Measurements from ENCODE around the gene ALKBH6.
A peak's percentile ranks its signal among the peaks of the same experiment; 100 is the strongest.

The ALKBH6 gene

GRCh38 chr19:35973487-35973886 is 40.5 kb downstream of the ALKBH6 start:
- ATAC-seq (ENCODE audit: low read depth) (no peak), DNase-seq (ENCODE audit: low spot score) (no peak)
- Histone ChIP-seq H3K9me3 (ENCODE audit: severe bottlenecking) (no peaks in the 10 kb centered on the region), H3K36me3 (ENCODE audit: low read depth) (no peaks in the 10 kb centered on the region), H3K27me3 (ENCODE audit: insufficient read depth, poor library complexity, severe bottlenecking) (no peaks in the 10 kb centered on the region), H3K4me1 (ENCODE audit: insufficient read depth, poor library complexity, severe bottlenecking) (no peaks in the 10 kb centered on the region), H3K4me3 (ENCODE audit: severe bottlenecking) (no peak overlapping the region), H3K27ac (ENCODE audit: poor library complexity, severe bottlenecking) (no peak overlapping the region)
- TF ChIP-seq, protein P1, sequence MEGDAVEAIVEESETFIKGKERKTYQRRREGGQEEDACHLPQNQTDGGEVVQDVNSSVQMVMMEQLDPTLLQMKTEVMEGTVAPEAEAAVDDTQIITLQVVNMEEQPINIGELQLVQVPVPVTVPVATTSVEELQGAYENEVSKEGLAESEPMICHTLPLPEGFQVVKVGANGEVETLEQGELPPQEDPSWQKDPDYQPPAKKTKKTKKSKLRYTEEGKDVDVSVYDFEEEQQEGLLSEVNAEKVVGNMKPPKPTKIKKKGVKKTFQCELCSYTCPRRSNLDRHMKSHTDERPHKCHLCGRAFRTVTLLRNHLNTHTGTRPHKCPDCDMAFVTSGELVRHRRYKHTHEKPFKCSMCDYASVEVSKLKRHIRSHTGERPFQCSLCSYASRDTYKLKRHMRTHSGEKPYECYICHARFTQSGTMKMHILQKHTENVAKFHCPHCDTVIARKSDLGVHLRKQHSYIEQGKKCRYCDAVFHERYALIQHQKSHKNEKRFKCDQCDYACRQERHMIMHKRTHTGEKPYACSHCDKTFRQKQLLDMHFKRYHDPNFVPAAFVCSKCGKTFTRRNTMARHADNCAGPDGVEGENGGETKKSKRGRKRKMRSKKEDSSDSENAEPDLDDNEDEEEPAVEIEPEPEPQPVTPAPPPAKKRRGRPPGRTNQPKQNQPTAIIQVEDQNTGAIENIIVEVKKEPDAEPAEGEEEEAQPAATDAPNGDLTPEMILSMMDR (IDR thresholded peaks at IDR 0.05; ENCODE audit: poor library complexity, severe bottlenecking), result no peak

DNA sequence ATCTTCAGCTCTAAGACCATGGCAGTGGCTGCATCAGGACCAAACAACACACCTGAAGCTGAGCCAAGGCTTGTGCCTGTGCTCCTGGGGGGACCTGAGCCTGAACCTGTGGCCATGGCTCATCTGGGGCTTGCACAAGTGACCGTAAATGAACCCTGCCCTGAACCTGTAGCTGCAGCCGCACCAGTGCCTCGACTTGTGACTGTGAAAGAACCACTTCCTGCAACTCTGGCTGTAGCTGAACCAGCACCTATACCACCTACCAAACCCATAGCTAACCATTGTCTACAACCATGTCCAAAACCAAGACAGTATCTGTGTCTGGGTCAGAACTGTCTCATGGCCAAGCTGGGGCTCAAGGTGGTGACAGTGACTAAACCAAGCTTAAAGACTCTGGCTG is 47.2 kb downstream of the ALKBH6 start:
- DNase-seq (ENCODE audit: low spot score) (no peak), ATAC-seq (ENCODE audit: low read depth) (no peak)
- H3K27me3 ChIP-seq (ENCODE audit: insufficient read depth, poor library complexity, severe bottlenecking), result no peaks in the 10 kb centered on the region
- no peaks in the 10 kb centered on the region for H3K4me1 ChIP-seq (ENCODE audit: insufficient read depth, poor library complexity, severe bottlenecking)
- H3K27ac ChIP-seq (ENCODE audit: poor library complexity, severe bottlenecking), result no peak overlapping the region
- TF ChIP-seq, protein P1 (IDR thresholded peaks at IDR 0.05; ENCODE audit: poor library complexity, severe bottlenecking), result no peak
- no peak overlapping the region for H3K4me3 ChIP-seq (ENCODE audit: severe bottlenecking)
- H3K36me3 ChIP-seq (ENCODE audit: low read depth), result no peaks in the 10 kb centered on the region
- no peaks in the 10 kb centered on the region for H3K9me3 ChIP-seq (ENCODE audit: severe bottlenecking)

DNA sequence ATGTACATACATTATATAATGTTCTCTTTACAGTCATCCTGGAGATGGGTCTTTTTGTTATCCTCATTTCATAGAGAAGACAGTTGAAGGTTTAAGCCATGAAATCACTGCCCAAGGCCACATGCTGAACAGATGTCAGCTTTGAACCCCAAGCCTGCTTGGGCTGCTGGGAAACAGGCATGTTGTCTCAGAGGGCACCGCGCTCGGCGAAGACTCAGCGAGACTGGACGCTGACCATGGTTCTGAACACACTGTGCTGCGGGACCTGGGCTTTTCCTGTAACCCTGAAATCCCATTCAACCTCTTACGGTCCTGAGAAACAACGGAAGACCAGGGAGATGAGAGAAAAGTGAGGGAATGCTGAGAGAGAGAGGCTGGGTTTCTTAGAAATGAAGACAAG is 50.5 kb downstream of the ALKBH6 start:
- 0 out of 3 replicates have a peak, but pooled peaks have one; percentile 41 for ATAC-seq (ENCODE audit: low read depth)

DNA sequence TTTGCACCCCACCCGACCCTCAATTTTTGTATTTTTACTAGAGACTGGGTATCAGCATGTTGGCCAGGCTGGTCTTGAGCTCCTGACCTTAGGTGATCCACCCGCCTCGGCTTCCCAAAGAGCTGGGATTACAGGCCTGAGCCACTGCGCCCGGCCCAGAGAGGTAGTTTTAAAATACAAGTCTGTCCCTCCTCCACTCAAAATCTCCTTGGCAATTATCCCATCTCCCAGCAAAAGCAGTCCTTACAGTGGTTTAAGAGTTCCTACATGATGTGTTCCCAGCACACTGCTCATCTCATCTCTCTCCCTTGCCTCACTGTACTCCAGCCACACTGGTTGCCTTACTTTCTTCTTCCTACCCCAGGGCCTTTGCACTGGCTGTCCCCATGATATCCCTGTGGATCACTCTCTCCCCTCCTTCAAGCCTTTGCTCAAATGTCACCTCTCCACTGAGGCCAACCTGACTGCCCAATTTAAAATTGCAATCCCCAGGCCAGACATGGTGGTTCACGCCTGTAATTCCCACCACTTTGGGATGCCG is 53.5 kb downstream of the ALKBH6 start:
- Histone ChIP-seq H3K4me3 (ENCODE audit: severe bottlenecking) (no peak overlapping the region), H3K36me3 (ENCODE audit: low read depth) (no peaks in the 10 kb centered on the region), H3K9me3 (ENCODE audit: severe bottlenecking) (no peaks in the 10 kb centered on the region), H3K27me3 (ENCODE audit: insufficient read depth, poor library complexity, severe bottlenecking) (peaks cover 35% of the 10 kb centered on the region), H3K4me1 (ENCODE audit: insufficient read depth, poor library complexity, severe bottlenecking) (no peaks in the 10 kb centered on the region), H3K27ac (ENCODE audit: poor library complexity, severe bottlenecking) (no peak overlapping the region)
- ATAC-seq (ENCODE audit: low read depth), result no peak
- DNase-seq (ENCODE audit: low spot score), result no peak
- TF ChIP-seq, protein P1 (IDR thresholded peaks at IDR 0.05; ENCODE audit: poor library complexity, severe bottlenecking), result no peak

More for the DNA sequence above, 50.5 kb downstream of the ALKBH6 start:
- no peaks in the 10 kb centered on the region for H3K36me3 ChIP-seq (ENCODE audit: low read depth)
- no peaks in the 10 kb centered on the region for H3K9me3 ChIP-seq (ENCODE audit: severe bottlenecking)
- H3K27me3 ChIP-seq (ENCODE audit: insufficient read depth, poor library complexity, severe bottlenecking), result peaks cover 24% of the 10 kb centered on the region
- no peak overlapping the region for H3K4me3 ChIP-seq (ENCODE audit: severe bottlenecking)
- no peak for DNase-seq (ENCODE audit: low spot score)
- no peaks in the 10 kb centered on the region for H3K4me1 ChIP-seq (ENCODE audit: insufficient read depth, poor library complexity, severe bottlenecking)
- TF ChIP-seq, protein P1 (IDR thresholded peaks at IDR 0.05; ENCODE audit: poor library complexity, severe bottlenecking), result no peak
- H3K27ac ChIP-seq (ENCODE audit: poor library complexity, severe bottlenecking), result no peak overlapping the region

DNA sequence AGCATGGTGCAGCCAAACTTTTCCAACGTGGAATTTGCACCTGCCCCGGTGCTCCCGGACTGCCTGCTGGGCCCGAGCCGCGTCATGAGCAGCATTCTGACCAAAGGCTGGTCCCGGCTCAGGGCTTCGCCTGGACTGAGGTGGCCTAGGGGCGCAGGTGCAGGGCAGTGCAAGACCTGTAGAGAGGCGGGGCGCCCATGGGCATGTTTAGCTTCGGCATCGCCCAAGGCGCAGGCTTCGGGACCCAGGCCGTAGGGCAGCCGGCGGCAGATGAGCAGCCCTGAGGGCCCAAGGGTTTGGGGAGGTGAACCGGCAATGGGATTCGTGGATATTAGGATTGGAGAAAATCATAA is 54.1 kb downstream of the ALKBH6 start:
- no peak overlapping the region for H3K4me3 ChIP-seq (ENCODE audit: severe bottlenecking)
- H3K27me3 ChIP-seq (ENCODE audit: insufficient read depth, poor library complexity, severe bottlenecking), result peaks cover 35% of the 10 kb centered on the region
- no peaks in the 10 kb centered on the region for H3K4me1 ChIP-seq (ENCODE audit: insufficient read depth, poor library complexity, severe bottlenecking)
- peak; percentile 66 for DNase-seq (ENCODE audit: low spot score)
- ATAC-seq (ENCODE audit: low read depth), result no peak
- no peaks in the 10 kb centered on the region for H3K36me3 ChIP-seq (ENCODE audit: low read depth)
- no peaks in the 10 kb centered on the region for H3K9me3 ChIP-seq (ENCODE audit: severe bottlenecking)
- TF ChIP-seq, protein P1 (IDR thresholded peaks at IDR 0.05; ENCODE audit: poor library complexity, severe bottlenecking), result no peak
- H3K27ac ChIP-seq (ENCODE audit: poor library complexity, severe bottlenecking), result no peak overlapping the region
